GM19395 (cell line): Measurements from ENCODE around the gene SEC22C.
A peak's percentile ranks its signal among the peaks of the same experiment; 100 is the strongest.

Source experiments
- ATAC-seq: cut with Tn5 transposase; IDR thresholded peaks from one replicate; pipeline ENCODE4 v1.9.1; 2021; ENCODE audit warnings: mild to moderate bottlenecking, moderate library complexity; ENCODE audit not compliant: unreplicated experiment

SEC22C gene

DNA sequence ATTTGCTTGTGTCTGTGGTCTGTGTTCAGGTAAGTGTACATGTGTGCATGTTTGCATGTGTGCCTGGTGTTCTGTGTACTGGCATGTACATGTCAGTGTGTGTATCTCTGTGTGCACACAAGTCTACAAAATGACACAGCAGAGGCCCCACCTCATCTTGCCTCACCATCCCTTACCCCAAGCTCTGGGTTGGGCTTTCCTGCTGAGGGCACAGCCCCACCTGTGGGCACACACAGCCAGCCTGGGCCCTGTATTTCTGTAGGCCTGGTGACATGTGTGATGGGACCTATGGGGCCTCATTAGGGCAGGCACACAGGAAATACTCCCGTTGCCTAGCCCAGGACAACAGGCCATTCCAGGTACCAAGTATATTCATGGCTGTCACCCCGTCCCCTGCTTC lies 65.8 kb downstream of the SEC22C start:
- ATAC-seq: no peak

DNA sequence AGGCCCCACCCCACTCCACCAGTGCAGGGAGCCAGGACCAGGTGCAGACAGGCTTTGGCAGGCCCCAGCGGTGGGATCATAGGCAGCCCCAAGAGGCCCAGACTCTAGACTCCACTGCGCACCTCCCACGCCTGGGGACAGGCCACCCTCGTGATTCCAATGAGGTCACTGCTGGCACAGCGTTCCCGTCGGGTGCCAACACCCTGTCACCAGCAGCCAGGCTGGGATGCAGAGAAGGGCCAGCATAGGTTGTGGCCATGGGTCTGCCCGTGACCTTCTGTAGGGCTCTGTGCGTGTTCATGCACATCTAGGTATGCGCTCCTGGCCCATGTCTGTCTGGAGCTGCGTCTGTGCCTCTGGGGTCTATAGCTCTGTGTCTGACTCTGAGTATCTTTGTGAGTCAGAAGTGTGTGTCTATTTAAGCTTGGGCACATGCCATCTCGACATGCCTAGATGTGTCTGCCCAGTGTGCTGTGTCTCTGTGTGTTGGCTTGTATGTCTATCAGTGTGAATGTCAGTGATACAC lies 66.3 kb downstream of the SEC22C start:
- no peak for ATAC-seq

DNA sequence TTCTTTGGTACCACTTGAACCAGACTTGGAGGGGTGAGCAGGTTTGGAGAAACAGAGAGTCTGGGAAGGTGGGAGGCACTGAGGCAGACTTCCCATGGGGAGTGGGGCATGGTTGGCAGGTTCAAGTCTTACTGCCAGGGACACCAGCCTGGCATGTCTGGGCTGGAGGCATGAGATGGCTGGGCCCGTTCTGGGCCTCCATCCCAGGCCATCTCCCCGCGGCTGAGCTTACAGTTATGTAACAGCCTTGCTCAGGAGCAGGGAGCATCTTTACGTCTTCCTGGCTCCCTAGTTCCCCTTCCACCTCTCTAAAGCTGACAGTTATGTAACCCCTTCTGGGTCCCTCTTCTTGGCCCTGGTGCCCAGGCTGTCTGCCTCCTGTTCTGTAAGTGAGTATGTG lies 66.9 kb downstream of the SEC22C start:
- ATAC-seq: no peak

DNA sequence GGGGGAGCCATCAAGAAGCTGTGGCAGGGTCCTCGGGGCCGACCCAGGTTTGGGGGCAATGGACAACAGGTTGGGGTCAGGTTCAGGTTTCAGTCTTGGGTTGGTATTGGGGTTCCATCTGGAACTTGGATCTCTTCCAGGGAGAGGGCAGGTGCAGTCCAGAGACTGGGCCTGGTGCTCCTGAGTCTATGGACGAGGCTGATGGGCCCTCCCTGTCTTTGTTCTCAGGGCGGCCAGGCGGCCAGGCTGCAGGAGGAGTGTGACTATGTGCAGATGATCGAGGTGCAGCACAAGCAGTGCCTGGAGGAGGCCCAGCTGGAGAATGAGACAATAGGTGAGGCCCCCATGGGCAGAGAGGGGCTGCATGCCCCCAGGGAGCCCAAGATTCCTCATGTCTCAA lies 68.2 kb downstream of the SEC22C start:
- ATAC-seq: no peak

DNA sequence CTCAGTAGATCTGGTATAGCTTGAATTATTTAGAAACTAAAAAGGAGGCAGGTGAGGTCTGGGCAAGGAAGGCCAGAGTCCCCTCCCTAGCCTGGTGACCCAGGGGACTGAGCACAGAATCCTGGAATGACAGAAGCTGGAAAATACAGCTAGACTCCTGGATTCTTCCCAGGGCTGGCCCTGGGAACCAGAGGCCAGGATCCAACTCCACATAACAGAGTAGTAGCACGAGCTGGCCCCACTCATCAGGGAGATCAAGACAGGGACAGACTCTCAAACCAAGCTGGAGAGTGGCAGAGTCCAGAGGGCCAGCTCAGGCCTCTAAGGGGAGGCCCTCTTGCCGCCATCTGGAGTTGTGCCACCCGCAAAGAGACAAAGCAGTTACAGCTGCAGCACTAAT lies 68.6 kb downstream of the SEC22C start:
- no peak for ATAC-seq

DNA sequence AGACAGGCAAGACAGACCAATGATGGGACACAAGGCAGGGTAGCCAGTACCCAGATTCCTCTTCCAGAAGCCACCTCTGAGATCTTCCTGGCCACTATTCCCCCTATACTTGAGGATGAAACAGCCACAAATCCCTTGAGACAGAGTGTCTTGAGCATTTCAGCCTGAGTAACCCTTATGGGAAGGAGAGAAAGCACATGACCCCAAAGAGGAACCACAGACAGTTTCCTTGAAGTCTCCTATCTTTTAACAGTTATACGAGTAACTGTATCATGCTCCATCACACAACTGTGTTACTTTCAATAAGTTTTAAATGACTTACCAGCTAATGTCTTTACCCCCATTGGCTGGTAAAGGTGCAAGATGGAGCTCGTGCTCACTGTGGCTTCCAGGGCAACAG lies 70.0 kb downstream of the SEC22C start:
- no peak for ATAC-seq

DNA sequence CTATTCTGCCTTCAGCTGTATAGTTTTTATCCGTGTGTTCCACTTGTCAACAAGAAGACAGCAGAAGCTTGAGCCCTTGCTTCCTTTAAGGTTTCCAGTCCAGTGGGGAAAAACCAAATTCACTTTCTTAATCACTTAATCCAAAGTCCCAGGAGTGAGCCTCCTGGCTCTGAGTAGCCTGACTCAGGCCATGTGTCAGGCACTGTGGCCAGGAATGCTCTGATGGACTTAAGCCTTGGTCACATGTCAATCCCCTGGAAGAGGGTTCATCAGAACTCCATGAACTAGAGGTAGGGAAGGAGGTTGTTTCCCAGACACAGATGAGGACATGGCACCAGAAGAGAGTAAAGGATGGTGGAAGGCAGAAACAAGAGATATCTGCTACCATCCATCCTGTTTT lies 70.6 kb downstream of the SEC22C start:
- no peak for ATAC-seq

DNA sequence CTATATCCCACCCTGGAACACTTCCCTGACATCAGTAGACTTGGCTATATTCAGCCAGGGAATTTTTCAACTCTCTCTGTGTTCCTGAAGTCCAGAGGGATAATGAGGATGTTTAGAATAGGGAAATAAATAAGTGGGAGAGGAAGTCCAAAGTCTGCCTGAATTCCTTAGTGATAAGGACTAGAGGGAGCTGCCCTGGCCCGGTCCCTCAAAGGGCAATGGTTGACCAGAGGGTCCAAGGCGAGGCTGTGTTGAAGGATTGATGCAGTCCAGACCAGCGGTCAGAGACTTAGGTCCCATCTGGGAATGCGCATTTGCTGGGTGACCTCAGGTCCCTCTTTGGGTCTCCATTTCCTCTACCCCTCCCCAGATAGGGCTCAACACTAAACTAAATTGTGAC lies 71.4 kb downstream of the SEC22C start:
- ATAC-seq: no peak

DNA sequence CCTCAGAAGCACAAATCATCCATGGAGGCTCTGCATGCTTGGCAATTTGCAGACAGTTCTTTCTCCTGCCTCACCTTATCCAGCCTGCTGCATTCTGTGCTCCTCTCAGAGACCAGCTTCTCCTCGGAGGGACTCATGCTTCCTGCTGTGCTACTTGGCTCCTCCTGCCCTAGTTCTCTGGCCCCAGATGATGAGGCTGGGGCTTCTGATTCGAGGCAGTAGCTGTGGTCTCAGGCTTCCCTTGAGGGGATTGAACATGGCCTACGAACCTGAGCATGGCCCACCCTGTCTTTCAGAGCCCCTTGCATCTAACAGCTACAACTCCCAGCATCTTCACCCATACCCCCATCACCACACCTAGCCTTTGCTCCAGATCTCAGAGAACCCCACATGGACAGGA lies 72.7 kb downstream of the SEC22C start:
- ATAC-seq: no peak

DNA sequence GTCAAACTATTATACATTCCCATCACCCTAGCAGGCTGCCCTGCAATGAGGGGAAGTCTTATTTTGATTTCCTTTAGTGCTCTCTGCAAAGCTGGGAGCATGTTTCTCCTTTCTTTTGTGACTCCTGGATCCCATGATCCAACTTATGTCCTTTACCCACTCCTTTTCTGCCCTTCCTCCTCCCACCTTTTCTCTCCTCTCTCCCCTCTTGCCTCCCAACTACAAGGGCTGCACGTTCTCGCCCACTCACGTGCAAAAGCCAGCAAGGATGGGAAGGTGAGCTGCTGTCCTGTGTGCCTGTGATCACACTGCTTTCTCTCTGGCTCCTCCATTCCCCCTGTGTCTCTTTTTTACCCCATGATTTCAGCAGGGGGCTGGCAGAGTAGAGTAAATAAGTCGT lies 73.2 kb downstream of the SEC22C start:
- ATAC-seq: no peak

DNA sequence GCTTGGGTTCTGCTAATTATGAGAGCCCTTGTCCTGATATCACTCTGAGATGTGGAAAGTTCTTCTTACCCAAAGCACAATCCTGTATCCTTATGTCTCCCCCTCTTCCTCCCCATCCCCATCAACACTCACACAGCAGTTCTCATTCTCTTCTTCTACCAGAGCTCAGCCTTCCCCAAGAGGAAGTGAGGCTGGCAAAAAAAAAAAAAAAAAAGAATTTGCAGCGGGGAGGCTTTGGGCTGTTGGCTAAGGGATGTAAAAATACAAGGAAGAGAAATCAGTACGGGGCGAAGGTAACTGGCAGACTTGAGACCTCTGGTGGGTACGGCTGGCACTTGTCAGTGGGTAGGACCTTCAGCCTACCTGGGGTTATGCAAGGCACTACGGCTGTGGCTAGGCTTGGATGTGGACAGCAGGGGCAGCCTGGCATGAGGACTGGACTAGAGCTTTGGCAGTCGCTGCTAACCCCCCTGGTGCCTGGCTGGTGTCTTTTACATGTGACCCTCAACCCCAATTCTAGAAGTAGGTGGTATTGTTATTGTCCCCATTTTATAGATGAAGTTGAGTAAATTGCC lies 73.9 kb downstream of the SEC22C start:
- ATAC-seq: no peak

DNA sequence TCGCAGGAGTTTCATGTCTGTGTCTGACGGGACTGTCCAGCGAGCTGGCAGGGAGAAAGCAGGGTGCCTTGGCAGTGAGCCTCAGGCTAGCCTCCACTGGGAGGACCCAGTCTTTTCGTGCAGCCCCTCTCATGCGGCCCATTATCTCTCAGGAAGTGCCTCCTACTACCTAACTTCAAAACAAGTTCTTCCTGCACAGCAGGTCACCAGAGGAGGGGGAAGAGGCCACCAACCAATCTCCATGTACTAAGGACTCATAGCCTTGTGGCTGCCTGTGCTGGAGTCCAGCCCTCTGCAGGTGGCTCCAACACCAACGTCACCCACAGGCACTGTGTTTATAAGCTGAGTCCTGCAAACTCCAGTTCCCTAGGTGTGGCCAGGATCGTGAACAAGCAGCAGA lies 74.5 kb downstream of the SEC22C start:
- ATAC-seq: no peak

DNA sequence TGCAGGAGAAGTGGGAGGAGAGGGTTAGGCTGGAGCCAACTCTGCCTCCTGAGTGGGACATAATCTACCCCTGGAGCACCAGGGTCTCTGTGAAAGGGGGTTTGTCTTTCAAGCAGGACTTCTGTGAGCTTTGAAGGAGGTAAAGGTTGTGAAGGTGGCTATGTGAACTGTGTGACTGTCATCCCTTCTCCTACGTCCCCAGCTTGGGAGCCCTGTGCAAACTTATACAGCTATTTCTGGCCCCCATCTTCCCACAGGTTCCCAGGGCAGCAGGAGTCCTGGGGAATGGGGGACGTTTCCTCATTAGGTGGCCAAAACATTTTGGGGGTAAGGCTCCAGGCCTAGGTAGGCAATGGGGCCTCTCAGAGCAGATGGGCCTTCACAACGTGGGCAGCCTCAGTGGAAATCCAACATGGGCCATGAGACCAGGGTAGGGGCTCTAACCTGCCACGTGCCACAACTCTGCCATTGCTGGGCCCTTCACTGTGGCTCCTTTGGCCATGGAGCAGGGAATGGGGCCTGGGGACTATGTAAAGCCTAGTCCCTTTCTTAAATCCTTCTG lies 75.8 kb downstream of the SEC22C start:
- ATAC-seq: no peak

DNA sequence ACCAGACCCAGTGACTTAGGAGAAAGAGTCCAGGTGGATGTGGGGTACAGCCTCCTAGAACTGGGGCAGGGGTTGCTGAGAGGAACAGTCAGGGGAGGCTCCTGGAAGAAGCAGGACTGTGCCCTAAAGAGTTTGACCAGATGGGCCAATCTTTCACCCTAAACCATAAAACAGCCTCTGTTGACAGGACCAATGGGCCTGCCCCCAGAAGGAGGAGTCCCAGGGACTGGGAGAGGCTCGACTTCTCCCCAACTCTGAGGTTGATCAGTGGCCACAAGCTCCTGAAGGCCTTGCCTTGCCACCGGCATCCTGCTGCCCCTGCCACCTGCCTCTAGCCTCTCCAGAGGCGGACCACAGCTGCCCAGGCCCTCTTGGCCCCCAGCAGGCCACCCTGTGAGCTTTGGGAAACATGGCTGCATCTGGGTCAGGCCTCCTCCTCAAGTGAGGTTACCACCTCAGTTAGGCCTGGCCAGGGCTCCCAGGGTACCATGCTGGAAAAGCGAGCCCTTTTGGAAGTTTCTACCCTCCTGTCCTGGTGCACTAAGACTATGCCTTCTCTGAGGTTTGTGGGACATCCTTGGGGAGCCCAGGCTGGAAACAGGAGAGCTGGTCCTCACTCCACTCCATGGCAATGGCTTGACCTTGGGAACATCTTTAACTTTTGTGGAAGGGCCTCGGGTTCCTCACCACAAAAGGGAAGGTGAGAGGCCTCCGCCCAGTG lies 76.5 kb downstream of the SEC22C start:
- no peak for ATAC-seq

DNA sequence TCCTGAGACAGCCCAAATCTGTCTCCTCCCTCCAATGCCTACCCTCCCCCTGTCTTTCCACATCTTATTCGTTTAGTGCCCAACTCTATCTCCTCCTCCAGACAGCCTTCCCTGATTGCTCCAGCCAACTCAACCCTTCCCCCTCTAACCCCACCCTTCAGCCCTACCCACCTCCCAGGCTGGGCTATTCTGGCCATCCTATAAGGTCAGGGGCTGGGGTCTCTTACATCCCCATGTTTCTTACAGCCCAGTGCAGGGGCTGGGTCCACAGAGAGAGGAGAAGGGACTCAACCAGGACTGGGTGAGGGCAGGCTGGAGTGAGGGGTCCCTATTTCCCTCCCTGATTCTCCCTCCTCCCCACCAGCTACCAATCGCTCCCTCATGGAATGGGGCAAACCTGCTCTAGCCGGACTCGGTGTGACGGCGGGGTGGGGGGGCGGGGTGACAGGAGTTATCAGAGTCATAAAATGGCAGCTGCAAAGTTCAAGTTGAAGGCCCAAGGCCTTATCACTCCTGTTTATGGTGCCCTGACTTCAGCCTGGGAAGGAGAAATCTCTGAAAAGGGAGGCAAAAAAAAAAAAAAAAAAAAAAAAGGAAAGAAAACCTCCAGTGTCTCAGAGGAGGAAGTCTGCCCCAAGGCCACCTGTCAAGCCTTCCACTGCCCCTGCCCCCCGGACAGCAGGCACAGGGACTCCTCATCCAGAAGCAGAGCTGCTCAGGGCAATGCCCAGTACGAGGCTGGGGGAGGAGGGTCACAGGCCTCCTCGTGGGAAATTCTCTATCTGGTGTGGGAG lies 77.2 kb downstream of the SEC22C start:
- ATAC-seq: no peak

DNA sequence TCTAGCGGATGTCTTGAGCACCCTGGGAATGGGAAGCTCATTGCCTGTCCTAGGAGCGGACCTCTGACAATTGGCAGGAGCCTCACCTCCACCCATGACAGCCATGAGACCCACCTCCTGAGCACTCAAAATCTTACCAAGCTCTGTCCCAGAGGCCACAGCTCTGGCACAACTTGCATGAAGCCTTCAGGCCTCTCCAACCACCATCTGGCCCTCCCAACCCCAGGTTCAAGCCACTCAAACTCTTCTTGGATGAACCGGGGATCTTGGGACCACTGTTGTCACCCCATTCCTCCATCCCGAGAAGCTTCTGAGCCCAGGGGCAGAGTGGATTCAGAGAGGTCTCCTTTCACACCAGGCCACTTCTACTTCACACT lies 77.8 kb downstream of the SEC22C start:
- no peak for ATAC-seq

DNA sequence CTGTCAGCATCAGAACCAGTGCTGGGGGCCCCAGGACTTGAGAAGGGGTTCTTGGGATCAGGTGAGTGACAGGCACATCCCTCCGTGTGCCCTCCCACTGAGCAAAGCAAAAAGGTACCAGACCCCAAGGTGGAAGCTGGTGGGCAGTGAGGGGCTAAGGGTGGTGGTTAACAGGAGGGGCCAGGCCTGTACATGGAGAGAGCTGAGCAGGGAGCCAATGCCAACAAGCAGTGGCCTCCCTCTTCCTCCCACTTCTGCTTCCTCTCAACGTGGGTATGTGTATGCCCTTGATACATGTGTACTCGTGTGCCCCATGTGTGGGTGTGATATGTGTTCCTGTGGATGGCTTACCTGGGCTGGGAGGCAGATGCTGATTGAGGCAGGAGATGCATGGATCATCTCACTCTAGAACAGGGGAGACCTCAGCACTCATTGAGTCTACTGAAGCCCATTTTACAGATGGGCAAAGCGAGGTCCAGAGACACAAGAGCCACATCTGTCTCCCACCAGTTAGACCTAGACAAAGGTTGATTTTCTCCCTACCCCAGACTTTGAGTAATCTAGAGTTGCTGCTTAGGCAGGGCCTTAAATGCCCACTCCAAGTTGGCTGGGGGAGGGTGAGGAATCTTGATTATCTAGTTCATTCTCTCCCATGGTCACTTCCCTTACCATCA lies 78.4 kb downstream of the SEC22C start:
- ATAC-seq: no peak

DNA sequence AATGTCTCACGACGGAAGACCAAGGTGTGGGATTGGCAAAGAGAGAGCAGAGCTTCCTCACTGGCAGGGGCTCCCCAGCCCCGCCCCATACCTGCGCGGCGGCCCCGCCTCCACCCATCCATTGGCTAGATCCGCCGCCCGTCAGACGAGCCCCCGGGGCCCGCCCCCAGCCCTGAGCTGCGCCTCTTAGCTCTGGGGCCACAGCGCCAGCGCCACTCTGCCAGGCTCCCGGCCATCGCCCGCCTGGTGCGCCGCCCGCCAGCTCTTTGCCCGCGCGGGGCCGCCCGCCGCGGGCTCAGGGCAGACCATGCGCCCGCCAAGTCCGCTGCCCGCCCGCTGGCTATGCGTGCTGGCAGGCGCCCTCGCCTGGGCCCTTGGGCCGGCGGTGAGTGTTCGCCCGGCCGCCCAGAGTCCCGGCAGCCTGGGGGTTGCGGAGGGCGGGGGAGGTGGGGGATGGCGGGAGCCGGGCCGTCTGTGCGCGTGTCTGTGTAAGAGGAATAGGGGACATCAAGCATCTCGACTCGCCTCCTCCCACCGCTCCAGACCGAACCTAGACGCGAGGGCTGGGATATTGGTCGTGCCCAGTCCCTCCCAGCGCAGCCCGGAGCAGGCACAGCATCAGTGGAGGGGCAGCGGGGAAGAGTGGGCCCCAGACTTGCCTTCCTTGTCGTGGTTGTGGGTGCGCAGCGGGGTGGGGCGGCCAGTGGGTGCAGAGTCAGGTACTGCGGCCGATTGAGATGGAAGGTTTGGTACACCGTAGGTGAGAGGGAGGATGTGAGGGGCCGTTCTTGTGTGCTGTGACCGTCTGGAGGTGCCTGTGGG lies 79.1 kb downstream of the SEC22C start, which contains the start of gene VIPR1:
Gene VIPR1 (plus strand): TSS at position 215 of the 822 bp plus-strand sequence. CDS start 93 bp downstream, at position 308.
- ATAC-seq: peak; percentile 89

DNA sequence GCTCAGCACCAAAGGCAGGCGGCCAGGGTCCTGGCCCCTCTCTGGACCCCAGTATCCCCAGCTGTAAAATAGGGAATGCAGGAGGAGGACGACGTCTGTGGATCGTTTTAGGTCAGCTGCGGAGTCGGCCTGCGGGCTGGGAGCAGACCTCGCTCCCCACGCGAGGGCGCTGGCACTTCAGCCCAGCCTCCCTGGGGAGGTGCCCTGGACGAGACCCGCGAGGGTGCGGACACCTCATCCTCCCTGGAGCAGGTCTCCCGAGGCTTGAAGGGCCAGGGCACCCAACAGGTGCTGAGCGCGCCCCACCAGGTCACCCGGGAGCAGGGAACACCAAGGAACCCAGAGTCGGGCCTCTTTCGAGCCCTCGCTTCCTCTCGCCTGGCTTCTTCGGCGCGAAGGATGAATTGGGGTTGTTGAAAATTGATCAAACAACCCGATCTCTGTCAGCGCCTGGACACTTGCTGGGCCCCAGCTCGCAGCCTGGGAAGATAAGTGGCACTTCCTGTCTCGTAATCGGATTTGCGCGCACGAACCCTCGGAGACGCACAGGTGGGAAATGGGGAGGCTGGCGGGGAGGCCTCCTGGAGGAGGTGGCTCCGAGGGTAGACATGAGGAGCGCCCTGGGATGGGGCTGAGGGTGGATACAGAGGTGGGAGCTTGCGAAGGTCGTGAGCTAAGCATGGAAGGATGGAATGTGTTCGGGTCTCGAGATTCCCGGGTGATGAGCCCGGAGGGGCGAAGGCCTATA lies 79.9 kb downstream of the SEC22C start:
- peak; percentile 43 for ATAC-seq

DNA sequence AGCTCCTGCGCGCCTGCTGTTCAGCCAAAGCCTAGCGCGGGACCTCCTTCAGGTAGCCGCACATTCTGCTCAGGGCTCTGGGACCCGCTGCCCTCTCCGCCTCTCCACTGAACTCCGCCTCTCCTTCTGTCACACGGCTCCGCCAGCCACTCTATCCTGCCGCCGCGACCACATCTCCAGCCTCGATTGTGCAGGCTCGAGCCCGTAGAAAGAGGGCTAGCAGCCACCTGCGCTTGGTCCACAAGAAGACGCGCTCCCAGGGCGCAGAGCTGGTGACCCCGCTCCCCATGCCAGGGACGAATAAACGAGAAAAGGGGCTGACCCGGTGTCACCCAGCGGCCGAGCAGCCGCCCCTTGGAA lies 80.5 kb downstream of the SEC22C start:
- ATAC-seq: no peak
